ENCODE results near the gene BBX.

- TF ChIP-seq CTCF (IDR thresholded peaks at IDR 0.05) (no peak), EP300 (IDR thresholded peaks at IDR 0.05) (no peak)
These were observed 78.0 kb downstream of the BBX start for GRCh38 chr3:107600780-107601179.
